Tibial nerve (tissue), 4 donors: ENCODE measurements around the gene KASH5.

Experiments
- CTCF ChIP-seq, 5 experiments: fragments of 200-600 bp in 3 of 5; fragments of 450-650 bp in 2 of 5; sonication (generic) in 3 of 5; IDR thresholded peaks; one replicate each; pipeline ENCODE4 v1.5.1; 2016 to 2019; ENCODE audit warnings: antibody characterized with exemption in 5 of 5, mild to moderate bottlenecking in 3 of 5, moderate library complexity in 2 of 5
- EP300 ChIP-seq, 2 donors: sonication (generic); formaldehyde crosslinking; IDR thresholded peaks; one replicate each; pipeline ENCODE4 v1.6.1; 2017; ENCODE audit warnings: antibody characterized with exemption in 2 of 2, mild to moderate bottlenecking in 1 of 2

- TF ChIP-seq CTCF (IDR thresholded peaks at IDR 0.05) (no peak), EP300 (IDR thresholded peaks at IDR 0.05) (no peak)
These were observed 37.1 kb downstream of the KASH5 start, which contains the start of gene GFY for GRCh38 chr19:49425178-49425577.
